ENCODE results near the gene MINDY2.

The MINDY2 gene

GRCh38 chr15:58886921-58887320, 115.8 kb downstream of the MINDY2 start:
- Histone ChIP-seq H3K4me1 (ENCODE audit: insufficient read depth, low read length) (no peaks in the 10 kb centered on the region), H3K36me3 (ENCODE audit: insufficient read depth, low read length) (peaks cover 92% of the 10 kb centered on the region), H3K4me3 (ENCODE audit: low read length) (no peak overlapping the region), H3K9me3 (ENCODE audit: low read length) (no peaks in the 10 kb centered on the region), H2AFZ (ENCODE audit: low read depth, low read length) (no peak overlapping the region), H3K27me3 (ENCODE audit: insufficient read depth, low read length) (no peaks in the 10 kb centered on the region)

- Histone ChIP-seq H2AFZ (ENCODE audit: low read depth, low read length) (no peak overlapping the region), H3K27me3 (ENCODE audit: insufficient read depth, low read length) (no peaks in the 10 kb centered on the region), H3K36me3 (ENCODE audit: insufficient read depth, low read length) (peaks cover 96% of the 10 kb centered on the region), H3K4me1 (ENCODE audit: insufficient read depth, low read length) (no peaks in the 10 kb centered on the region), H3K9me3 (ENCODE audit: low read length) (no peaks in the 10 kb centered on the region), H3K4me3 (ENCODE audit: low read length) (no peak overlapping the region)
These were observed 118.3 kb downstream of the MINDY2 start for GRCh38 chr15:58889363-58889762.

GRCh38 chr15:58898150-58898680, 127.1 kb downstream of the MINDY2 start:
- Histone ChIP-seq H3K4me1 (ENCODE audit: insufficient read depth, low read length) (no peaks in the 10 kb centered on the region), H3K36me3 (ENCODE audit: insufficient read depth, low read length) (peaks cover 72% of the 10 kb centered on the region), H2AFZ (ENCODE audit: low read depth, low read length) (no peak overlapping the region), H3K4me3 (ENCODE audit: low read length) (no peak overlapping the region), H3K27me3 (ENCODE audit: insufficient read depth, low read length) (no peaks in the 10 kb centered on the region), H3K9me3 (ENCODE audit: low read length) (no peaks in the 10 kb centered on the region)

GRCh38 chr15:58900631-58901030, 129.5 kb downstream of the MINDY2 start:
- Histone ChIP-seq H3K4me1 (ENCODE audit: insufficient read depth, low read length) (no peaks in the 10 kb centered on the region), H3K9me3 (ENCODE audit: low read length) (no peaks in the 10 kb centered on the region), H2AFZ (ENCODE audit: low read depth, low read length) (no peak overlapping the region), H3K4me3 (ENCODE audit: low read length) (no peak overlapping the region), H3K36me3 (ENCODE audit: insufficient read depth, low read length) (peaks cover 55% of the 10 kb centered on the region), H3K27me3 (ENCODE audit: insufficient read depth, low read length) (no peaks in the 10 kb centered on the region)

GRCh38 chr15:58908550-58909309, 137.6 kb downstream of the MINDY2 start:
- H3K4me1 ChIP-seq (ENCODE audit: insufficient read depth, low read length) = no peaks in the 10 kb centered on the region
- H3K27me3 ChIP-seq (ENCODE audit: insufficient read depth, low read length) = no peaks in the 10 kb centered on the region
- no peaks in the 10 kb centered on the region for H3K9me3 ChIP-seq (ENCODE audit: low read length)
- H2AFZ ChIP-seq (ENCODE audit: low read depth, low read length) = no peak overlapping the region
- H3K4me3 ChIP-seq (ENCODE audit: low read length) = no peak overlapping the region
- peaks cover 52% of the 10 kb centered on the region for H3K36me3 ChIP-seq (ENCODE audit: insufficient read depth, low read length)

- H3K36me3 ChIP-seq (ENCODE audit: insufficient read depth, low read length) = peaks cover 56% of the 10 kb centered on the region
These were observed 138.5 kb downstream of the MINDY2 start for GRCh38 chr15:58909616-58910015.

GRCh38 chr15:58910456-58910855, 139.4 kb downstream of the MINDY2 start:
- Histone ChIP-seq H3K4me1 (ENCODE audit: insufficient read depth, low read length) (no peaks in the 10 kb centered on the region), H3K36me3 (ENCODE audit: insufficient read depth, low read length) (peaks cover 59% of the 10 kb centered on the region), H3K4me3 (ENCODE audit: low read length) (no peak overlapping the region), H2AFZ (ENCODE audit: low read depth, low read length) (no peak overlapping the region), H3K9me3 (ENCODE audit: low read length) (no peaks in the 10 kb centered on the region), H3K27me3 (ENCODE audit: insufficient read depth, low read length) (no peaks in the 10 kb centered on the region)

More at GRCh38 chr15:58909616-58910015, 138.5 kb downstream of the MINDY2 start:
- Histone ChIP-seq H3K4me1 (ENCODE audit: insufficient read depth, low read length) (no peaks in the 10 kb centered on the region), H3K27me3 (ENCODE audit: insufficient read depth, low read length) (no peaks in the 10 kb centered on the region), H2AFZ (ENCODE audit: low read depth, low read length) (no peak overlapping the region), H3K4me3 (ENCODE audit: low read length) (no peak overlapping the region), H3K9me3 (ENCODE audit: low read length) (no peaks in the 10 kb centered on the region)
